HG02610 (cell line): ENCODE data around the gene SMAD3.

Experiments
- ATAC-seq: cut with Tn5 transposase; IDR thresholded peaks from one replicate; pipeline ENCODE4 v1.9.1; 2021; ENCODE audit warnings: mild to moderate bottlenecking, moderate library complexity; ENCODE audit not compliant: unreplicated experiment

Gene SMAD3

GRCh38 chr15:67216859-67217258 lies 151.5 kb downstream of the SMAD3 start:
- no peak for ATAC-seq

GRCh38 chr15:67218428-67218827 lies 153.0 kb downstream of the SMAD3 start:
- no peak for ATAC-seq

GRCh38 chr15:67219288-67219687 lies 153.9 kb downstream of the SMAD3 start:
- ATAC-seq, result no peak

- no peak for ATAC-seq
Measured at GRCh38 chr15:67224889-67225288, 159.5 kb downstream of the SMAD3 start.

GRCh38 chr15:67225336-67225735 lies 159.9 kb downstream of the SMAD3 start:
- ATAC-seq, result no peak

- no peak for ATAC-seq
Measured at GRCh38 chr15:67227431-67227830, 162.0 kb downstream of the SMAD3 start.

GRCh38 chr15:67227846-67228245 lies 162.4 kb downstream of the SMAD3 start:
- ATAC-seq, result no peak

GRCh38 chr15:67228286-67228685 lies 162.9 kb downstream of the SMAD3 start:
- ATAC-seq, result no peak

GRCh38 chr15:67230504-67230903 lies 165.1 kb downstream of the SMAD3 start:
- ATAC-seq, result no peak

- no peak for ATAC-seq
Measured at GRCh38 chr15:67232591-67232990, 167.2 kb downstream of the SMAD3 start.

GRCh38 chr15:67240235-67241131 lies 175.1 kb downstream of the SMAD3 start:
- peak; percentile 11 for ATAC-seq

GRCh38 chr15:67241132-67241855 lies 175.9 kb downstream of the SMAD3 start:
- peak; percentile 90 for ATAC-seq

- no peak for ATAC-seq
Measured at GRCh38 chr15:67242708-67243111, 177.3 kb downstream of the SMAD3 start.
